HCT116 (cell line): ENCODE measurements around the gene ASPHD1. TPM values are rescaled to one million over a fixed set of nuclear protein-coding genes. Genes with fewer than 3 reads are reported as not detected.

Source experiments
- ATAC-seq: fragments of 200-7000 bp; cut with Tn5 transposase; 2 replicates; pipeline ENCODE4 v1.9.1; 2020; ENCODE audit warnings: mild to moderate bottlenecking, moderate library complexity
- BruUV-seq: library from RNA; stranded (reverse); fragments of 400-500 nt; replicated peaks from 2 replicates; lab custom pipeline; 2021; lab: Mats Ljungman, UMichigan
- CTCF ChIA-PET: fragments of 300-600 bp; sonication (Branson Sonifier 250); formaldehyde crosslinking; loops from one replicate; lab custom pipeline; 2021; ENCODE audit warnings: antibody characterized with exemption; lab: Charles Lee
- POLR2A ChIA-PET: fragments of 300-600, 350-600 bp; sonication (Branson Sonifier 250); formaldehyde crosslinking; loops from one replicate; lab custom pipeline; 2021; ENCODE audit warnings: antibody characterized with exemption; lab: Charles Lee
- RAD21 ChIA-PET, 2 experiments: fragments of 300-600 bp; sonication (Branson Sonifier 250); formaldehyde crosslinking; loops; one replicate each; lab custom pipeline; 2023; ENCODE audit warnings: low total read pairs in 2 of 2; ENCODE audit not compliant: uncharacterized antibody in 2 of 2, unreplicated experiment in 2 of 2, low non-redundant PET in 1 of 2; lab: Charles Lee
- DNase-seq: peaks from one replicate; pipeline ENCODE4 v3.0.0-alpha.2; 2010; ENCODE audit warnings: low read depth, low spot score
- H2AFZ ChIP-seq: fragments of 200-600 bp; shearing (Covaris generic), sonication (generic); 2 replicates; pipeline ENCODE4 v1.6.1; 2017; ENCODE audit warnings: low read depth, mixed run types, mixed read lengths, antibody characterized with exemption, low read length; ENCODE audit not compliant: poor library complexity, severe bottlenecking
- H3K27ac ChIP-seq: 2 replicates; pipeline ENCODE4 v1.5.1; 2012; ENCODE audit warnings: low read depth, low read length
- H3K27me3 ChIP-seq: fragments of 200-600 bp; sonication (generic); 2 replicates; pipeline ENCODE4 v1.6.1; 2016; ENCODE audit warnings: mixed run types, low read length, mixed read lengths; ENCODE audit not compliant: insufficient read depth
- H3K36me3 ChIP-seq, 2 experiments: fragments of 200-500 bp in 1 of 2; fragments of 200-600 bp in 1 of 2; sonication (Bioruptor generic) in 1 of 2; sonication (generic) in 1 of 2; 2 replicates each; pipeline versions ENCODE4 v1.5.1 to v1.6.1; 2014 to 2016; ENCODE audit warnings: low read length in 2 of 2, inconsistent platforms in 1 of 2, mixed read lengths in 1 of 2, mixed run types in 1 of 2; ENCODE audit not compliant: insufficient read depth in 2 of 2, control insufficient read depth in 1 of 2
- H3K4me1 ChIP-seq, 2 experiments: fragments of 200-600 bp in 1 of 2; sonication (generic) in 1 of 2; 2 replicates each; pipeline versions ENCODE4 v1.5.1 to v1.6.1; 2012 to 2017; ENCODE audit warnings: low read length in 2 of 2, inconsistent platforms in 1 of 2, mild to moderate bottlenecking in 1 of 2, mixed read lengths in 1 of 2, mixed run types in 1 of 2, moderate library complexity in 1 of 2; ENCODE audit not compliant: insufficient read depth in 2 of 2, control insufficient read depth in 1 of 2
- H3K4me2 ChIP-seq: fragments of 200-600 bp; sonication (generic); 2 replicates; pipeline ENCODE4 v1.6.1; 2017; ENCODE audit warnings: mixed run types, low read length, mixed read lengths
- H3K4me3 ChIP-seq, 2 experiments: fragments of 200-600 bp in 1 of 2; sonication (generic) in 1 of 2; replicated peaks in 1 of 2; 2 replicates each; pipeline ENCODE4 v1.5.1; 2011 to 2016; ENCODE audit warnings: low read length in 2 of 2, control low read depth in 1 of 2, low read depth in 1 of 2, mild to moderate bottlenecking in 1 of 2, mixed read lengths in 1 of 2, mixed run types in 1 of 2
- H3K79me2 ChIP-seq: fragments of 200-600 bp; sonication (generic); 2 replicates; pipeline ENCODE4 v1.6.1; 2017; ENCODE audit warnings: mild to moderate bottlenecking, mixed run types, low read length, moderate library complexity, mixed read lengths; ENCODE audit not compliant: insufficient read depth
- H3K9ac ChIP-seq: fragments of 200-600 bp; sonication (generic); 2 replicates; pipeline ENCODE4 v1.6.1; 2016; ENCODE audit warnings: low read length, mixed read lengths
- H3K9me2 ChIP-seq: fragments of 200-600 bp; sonication (generic), shearing (Covaris generic); 2 replicates; pipeline ENCODE4 v1.6.1; 2017; ENCODE audit warnings: mixed run types, mild to moderate bottlenecking, moderate library complexity; ENCODE audit not compliant: insufficient read depth
- H3K9me3 ChIP-seq, 2 experiments: fragments of 200-500 bp in 1 of 2; fragments of 200-600 bp in 1 of 2; sonication (Bioruptor generic) in 1 of 2; sonication (generic) in 1 of 2; 2 replicates each; pipeline ENCODE4 v1.6.1; 2014 to 2017; ENCODE audit warnings: low read length in 2 of 2, mixed read lengths in 2 of 2, inconsistent platforms in 1 of 2, low read depth in 1 of 2, mild to moderate bottlenecking in 1 of 2, mixed run types in 1 of 2, moderate library complexity in 1 of 2; ENCODE audit not compliant: control insufficient read depth in 1 of 2, insufficient read depth in 1 of 2
- H4K20me1 ChIP-seq: fragments of 200-600 bp; sonication (generic), shearing (Covaris generic); 2 replicates; pipeline ENCODE4 v1.6.1; 2017; ENCODE audit warnings: mixed run types, mild to moderate bottlenecking, moderate library complexity; ENCODE audit not compliant: insufficient read depth
- CEBPB ChIP-seq: IDR thresholded peaks from 2 replicates; pipeline ENCODE4 v1.6.1; 2012; ENCODE audit warnings: low read depth
- EGR1 ChIP-seq: IDR thresholded peaks from 2 replicates; pipeline ENCODE4 v1.6.1; 2012; ENCODE audit warnings: low read depth
- EZH2 ChIP-seq: fragments of 200-600 bp; sonication (generic); IDR thresholded peaks from 2 replicates; pipeline ENCODE4 v1.6.1; 2017; ENCODE audit warnings: antibody characterized with exemption, mixed run types
- EZH2phosphoT487 ChIP-seq: fragments of 200-600 bp; IDR thresholded peaks from 2 replicates; pipeline ENCODE4 v1.6.1; 2018; ENCODE audit warnings: antibody characterized with exemption, borderline replicate concordance
- POLR2AphosphoS5 ChIP-seq: IDR thresholded peaks from 2 replicates; pipeline ENCODE4 v1.6.1; 2011; ENCODE audit warnings: mild to moderate bottlenecking, low read depth, low read length, moderate library complexity
- SIN3A ChIP-seq: IDR thresholded peaks from 2 replicates; pipeline ENCODE4 v1.6.1; 2012; ENCODE audit warnings: low read depth
- SP1 ChIP-seq: IDR thresholded peaks from 2 replicates; pipeline ENCODE4 v1.6.1; 2012; ENCODE audit warnings: low read depth
- TCF7L2 ChIP-seq: IDR thresholded peaks from 2 replicates; pipeline ENCODE4 v1.7.0; 2011; ENCODE audit warnings: borderline replicate concordance, inconsistent platforms; ENCODE audit not compliant: insufficient read depth, insufficient read length; ENCODE audit errors: extremely low read depth
- YY1 ChIP-seq: IDR thresholded peaks from 2 replicates; pipeline ENCODE4 v1.6.1; 2011; ENCODE audit warnings: low read length, low read depth, moderate library complexity, mild to moderate bottlenecking; ENCODE audit not compliant: insufficient replicate concordance; ENCODE audit errors: extremely low read depth
- intact Hi-C: fragments of 100-400 bp; cut with micrococcal nuclease; formaldehyde crosslinking; loops from 2 replicates; pipeline ENCODE4 v1.10.0; 2022
- total RNA-seq: library from RNA; stranded (reverse); gene quantifications from one replicate; pipeline ENCODE4 v1.2.1, GENCODE V29; 2021; ENCODE audit not compliant: unreplicated experiment
- TF ChIP-seq, protein P1 (sequence below): IDR thresholded peaks from 2 replicates; pipeline ENCODE4 v1.6.1; 2012
- TF ChIP-seq, protein P2 (sequence below): IDR thresholded peaks from 2 replicates; pipeline ENCODE4 v1.6.1; 2012
- TF ChIP-seq, protein P3 (sequence below): IDR thresholded peaks from 2 replicates; pipeline ENCODE4 v1.6.1; 2011; ENCODE audit warnings: mild to moderate bottlenecking, low read length, moderate library complexity; ENCODE audit not compliant: insufficient replicate concordance; ENCODE audit errors: extremely low read depth

The ASPHD1 gene
- total RNA-seq, 1 experiment from 2014 or later, result 18.4 TPM

DNA sequence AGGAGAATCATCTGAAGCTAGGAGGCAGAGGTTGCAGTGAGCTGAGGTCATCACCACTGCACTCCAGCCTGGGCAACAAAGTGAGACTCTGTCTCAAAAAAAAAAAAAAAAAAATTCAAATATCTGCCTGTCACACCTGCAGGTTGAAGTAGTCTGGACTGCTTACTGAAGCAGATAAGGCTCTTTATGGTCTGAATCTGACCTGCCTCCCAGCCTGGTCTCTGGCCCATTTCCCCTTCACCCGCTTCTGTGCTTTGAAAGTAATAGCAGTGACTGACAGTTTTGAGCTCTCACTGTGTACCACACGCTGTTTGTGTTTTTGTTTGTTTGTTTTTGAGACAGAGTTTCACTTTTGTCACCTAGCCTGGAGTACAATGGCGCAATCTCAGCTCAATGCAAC lies 6.7 kb upstream of the ASPHD1 start:
- intact Hi-C loops, result no loop called here
- CTCF ChIA-PET, result interaction anchor here (1.2 kb wide), 1 partner anchor 45 kb away, joined by 3 read pairs; no protein-coding TSS in a partner anchor
- no peak for DNase-seq
- Histone ChIP-seq H3K4me1 (peaks cover 4 to 6% of the 10 kb centered on the region in 2 experiments), H3K4me2 (no peak overlapping the region), H3K79me2 (no peaks in the 10 kb centered on the region), H3K27me3 (no peaks in the 10 kb centered on the region), H3K36me3 (no peaks in the 10 kb centered on the region)
- TF ChIP-seq SP1, result no peak
- TF ChIP-seq, protein P1, sequence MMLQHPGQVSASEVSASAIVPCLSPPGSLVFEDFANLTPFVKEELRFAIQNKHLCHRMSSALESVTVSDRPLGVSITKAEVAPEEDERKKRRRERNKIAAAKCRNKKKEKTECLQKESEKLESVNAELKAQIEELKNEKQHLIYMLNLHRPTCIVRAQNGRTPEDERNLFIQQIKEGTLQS, result no peak
- no peak for TF ChIP-seq TCF7L2
- TF ChIP-seq, protein P2, sequence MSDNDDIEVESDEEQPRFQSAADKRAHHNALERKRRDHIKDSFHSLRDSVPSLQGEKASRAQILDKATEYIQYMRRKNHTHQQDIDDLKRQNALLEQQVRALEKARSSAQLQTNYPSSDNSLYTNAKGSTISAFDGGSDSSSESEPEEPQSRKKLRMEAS, result no peak
- no peak for TF ChIP-seq YY1
- TF ChIP-seq, protein P3, sequence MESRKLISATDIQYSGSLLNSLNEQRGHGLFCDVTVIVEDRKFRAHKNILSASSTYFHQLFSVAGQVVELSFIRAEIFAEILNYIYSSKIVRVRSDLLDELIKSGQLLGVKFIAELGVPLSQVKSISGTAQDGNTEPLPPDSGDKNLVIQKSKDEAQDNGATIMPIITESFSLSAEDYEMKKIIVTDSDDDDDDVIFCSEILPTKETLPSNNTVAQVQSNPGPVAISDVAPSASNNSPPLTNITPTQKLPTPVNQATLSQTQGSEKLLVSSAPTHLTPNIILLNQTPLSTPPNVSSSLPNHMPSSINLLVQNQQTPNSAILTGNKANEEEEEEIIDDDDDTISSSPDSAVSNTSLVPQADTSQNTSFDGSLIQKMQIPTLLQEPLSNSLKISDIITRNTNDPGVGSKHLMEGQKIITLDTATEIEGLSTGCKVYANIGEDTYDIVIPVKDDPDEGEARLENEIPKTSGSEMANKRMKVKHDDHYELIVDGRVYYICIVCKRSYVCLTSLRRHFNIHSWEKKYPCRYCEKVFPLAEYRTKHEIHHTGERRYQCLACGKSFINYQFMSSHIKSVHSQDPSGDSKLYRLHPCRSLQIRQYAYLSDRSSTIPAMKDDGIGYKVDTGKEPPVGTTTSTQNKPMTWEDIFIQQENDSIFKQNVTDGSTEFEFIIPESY, result no peak
- no peak for TF ChIP-seq EZH2
- TF ChIP-seq EGR1, result no peak
- TF ChIP-seq POLR2AphosphoS5, result no peak
- no peak for TF ChIP-seq CEBPB
- no peak for TF ChIP-seq SIN3A
- TF ChIP-seq EZH2phosphoT487, result no peak
- TF ChIP-seq, all 23 proteins: peak for 0
- POLR2A ChIA-PET, result no interaction called here
- Histone ChIP-seq H3K4me3 (no peak overlapping the region), H3K9ac (no peak overlapping the region), H4K20me1 (no peaks in the 10 kb centered on the region), H3K9me2 (no peaks in the 10 kb centered on the region), H3K9me3 (no peaks in the 10 kb centered on the region), H2AFZ (no peak overlapping the region), H3K27ac (no peak overlapping the region)
- no peak for ATAC-seq
- RAD21 ChIA-PET, result no interaction called here
- no TSS peak for BruUV-seq
